Mucosa of rectum (tissue), 2 donors: ENCODE measurements around the gene TAX1BP1.
"Not testable (repeated sequence)": the region's sequence is repeated elsewhere in the genome, so short reads cannot be mapped to it uniquely, and the experiment has no call there.

Experiments used
- H3K27ac ChIP-seq, 2 donors: one replicate each; pipeline ENCODE4 v1.7.0; 2013; ENCODE audit warnings: inconsistent platforms in 2 of 2, low read depth in 2 of 2, low read length in 2 of 2
- H3K27me3 ChIP-seq, 2 donors: one replicate each; pipeline ENCODE4 v1.7.0; 2013; ENCODE audit warnings: low read length in 2 of 2; ENCODE audit not compliant: control insufficient read depth in 2 of 2, insufficient read depth in 2 of 2
- H3K36me3 ChIP-seq, 2 donors: one replicate each; pipeline ENCODE4 v1.7.0; 2013; ENCODE audit warnings: low read length in 2 of 2; ENCODE audit not compliant: control insufficient read depth in 2 of 2, insufficient read depth in 2 of 2
- H3K4me1 ChIP-seq, 2 donors: one replicate each; pipeline ENCODE4 v1.7.0; 2013; ENCODE audit warnings: low read length in 2 of 2, mild to moderate bottlenecking in 1 of 2; ENCODE audit not compliant: control insufficient read depth in 2 of 2, insufficient read depth in 2 of 2
- H3K4me3 ChIP-seq, 2 donors: one replicate each; pipeline ENCODE4 v1.7.0; 2013; ENCODE audit warnings: low read length in 2 of 2
- H3K9ac ChIP-seq, 2 donors: one replicate each; pipeline ENCODE4 v1.7.0; 2013; ENCODE audit warnings: low read length in 2 of 2, low read depth in 1 of 2, mild to moderate bottlenecking in 1 of 2
- H3K9me3 ChIP-seq, 2 donors: one replicate each; pipeline ENCODE4 v1.7.0; 2013; ENCODE audit warnings: low read length in 2 of 2; ENCODE audit not compliant: control insufficient read depth in 2 of 2
- donor health status: healthy.
- donor health status: Normal muscosa, but diverticular disease.

The TAX1BP1 gene

DNA sequence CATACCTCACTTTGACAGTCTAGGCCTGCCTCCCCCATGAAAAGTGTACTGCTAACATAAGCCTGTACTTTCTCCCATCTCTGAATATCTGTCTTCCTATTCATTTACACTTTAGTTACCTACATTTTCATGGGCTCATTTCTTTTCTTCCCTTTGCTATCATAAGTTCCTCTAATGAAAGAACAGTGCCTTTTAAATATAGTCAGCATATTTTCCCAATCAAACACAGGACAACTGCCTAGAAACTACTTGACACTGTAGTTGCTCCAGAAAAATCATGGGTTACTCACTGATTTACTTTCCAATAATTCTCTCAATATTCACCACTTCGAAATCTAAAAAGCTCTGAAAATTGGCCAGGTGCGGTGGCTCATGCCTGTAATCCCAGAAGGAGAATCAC, 2.8 kb upstream of the TAX1BP1 start:
- Histone ChIP-seq H3K9me3 (no peaks in the 10 kb centered on the region), H3K4me1 (peaks cover 13 to 29% of the 10 kb centered on the region in 2 donors), H3K27ac (no peak overlapping the region), H3K27me3 (no peaks in the 10 kb centered on the region), H3K4me3 (no peak overlapping the region), H3K9ac (no peak overlapping the region), H3K36me3 (no peaks in the 10 kb centered on the region)

DNA sequence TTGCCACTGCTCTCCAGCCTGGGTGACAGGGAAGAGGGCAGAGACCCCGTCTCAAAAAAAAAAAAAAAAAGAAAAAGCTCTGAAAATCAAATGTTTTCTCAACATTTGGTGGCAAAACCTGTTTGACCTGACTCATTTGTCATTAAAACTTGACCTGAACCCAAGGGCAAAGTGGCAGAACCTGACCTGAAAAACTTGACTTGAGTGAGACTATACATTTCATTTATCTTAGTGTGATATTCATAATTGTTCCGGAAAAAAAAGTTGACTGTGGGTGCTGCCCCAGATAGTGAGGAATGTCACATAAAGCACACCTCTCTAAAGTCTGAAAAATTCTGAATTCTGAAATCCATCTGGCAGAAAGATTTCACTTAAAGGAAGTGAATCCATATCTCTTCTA, 2.3 kb upstream of the TAX1BP1 start:
- H3K9ac ChIP-seq = no peak overlapping the region
- H3K4me3 ChIP-seq = no peak overlapping the region
- peaks cover 13 to 32% of the 10 kb centered on the region in 2 donors for H3K4me1 ChIP-seq
- no peak overlapping the region for H3K27ac ChIP-seq
- no peaks in the 10 kb centered on the region for H3K9me3 ChIP-seq
- H3K27me3 ChIP-seq = no peaks in the 10 kb centered on the region
- no peaks in the 10 kb centered on the region for H3K36me3 ChIP-seq

DNA sequence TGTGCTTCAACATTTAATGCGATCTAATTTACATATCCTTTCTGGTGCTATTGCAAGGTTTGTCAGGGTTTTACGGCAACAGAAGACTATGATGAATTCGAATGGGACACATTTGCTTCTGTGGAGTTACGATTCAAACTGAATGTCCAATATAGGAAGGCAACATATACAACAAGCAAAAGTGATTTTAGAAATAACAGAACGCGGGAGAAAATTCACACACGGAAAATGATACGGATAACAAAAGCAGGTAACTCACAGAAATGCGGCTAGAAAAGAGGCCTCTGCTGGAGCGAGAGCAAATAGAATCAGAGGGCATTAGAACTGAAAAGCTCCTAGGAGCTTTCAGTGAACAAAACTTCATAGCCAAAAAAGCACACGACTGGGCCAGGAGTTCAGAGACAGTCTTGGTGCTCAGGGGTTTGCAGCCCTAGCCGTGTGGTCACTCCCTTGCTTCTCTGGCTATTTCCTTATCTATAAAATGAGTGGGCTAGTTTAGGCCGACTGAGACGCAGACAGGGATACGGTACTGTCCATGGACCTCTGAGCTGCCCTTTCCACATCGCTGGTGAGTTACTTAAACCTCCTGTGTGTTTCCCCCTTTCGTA, 557 bp upstream of the TAX1BP1 start:
- Histone ChIP-seq H3K27ac (peak overlapping the region; percentile 100), H3K27me3 (no peaks in the 10 kb centered on the region), H3K4me1 (peaks cover 13 to 34% of the 10 kb centered on the region in 2 donors), H3K4me3 (peak overlapping the region; percentile 85 to 99), H3K9ac (peak overlapping the region; percentile 100), H3K36me3 (no peaks in the 10 kb centered on the region), H3K9me3 (no peaks in the 10 kb centered on the region)

DNA sequence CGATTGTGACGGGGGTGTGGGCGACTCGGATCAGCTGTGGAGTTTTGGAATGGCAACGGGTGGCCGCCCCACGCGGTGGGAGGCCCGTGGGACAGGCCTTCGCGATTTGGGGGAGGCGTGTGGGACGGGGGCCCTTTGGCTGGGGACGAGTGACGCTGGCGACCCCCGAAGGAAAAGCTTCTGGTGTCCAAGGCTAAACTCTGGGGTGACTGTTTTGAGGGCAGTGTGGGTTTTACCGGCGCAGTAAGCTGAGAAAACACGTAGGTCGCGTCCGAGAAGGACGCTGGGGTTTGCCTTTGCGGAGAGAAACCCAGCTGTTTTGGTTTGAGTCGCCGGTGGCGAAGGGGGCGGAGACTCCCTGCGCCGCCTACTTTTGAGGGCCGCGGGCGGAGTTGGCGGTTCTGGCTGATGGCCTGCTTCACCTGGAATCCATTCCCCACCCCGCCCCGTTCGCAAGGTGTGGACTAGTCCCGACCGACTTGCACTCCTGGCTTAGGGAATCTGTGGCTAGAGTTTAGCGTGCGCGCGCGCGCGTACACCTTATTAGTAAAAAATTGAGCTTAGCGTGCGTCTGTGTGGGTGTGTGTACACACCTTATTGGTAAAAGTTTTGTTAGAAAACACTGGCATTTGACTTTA, 606 bp downstream of the TAX1BP1 start:
- H3K9ac ChIP-seq = peak overlapping the region; percentile 100
- H3K27ac ChIP-seq = peak overlapping the region; percentile 100
- H3K27me3 ChIP-seq = no peaks in the 10 kb centered on the region
- no peaks in the 10 kb centered on the region for H3K9me3 ChIP-seq
- peaks cover 16 to 38% of the 10 kb centered on the region in 2 donors for H3K4me1 ChIP-seq
- no peaks in the 10 kb centered on the region for H3K36me3 ChIP-seq
- H3K4me3 ChIP-seq = peak overlapping the region; percentile 85 to 99

DNA sequence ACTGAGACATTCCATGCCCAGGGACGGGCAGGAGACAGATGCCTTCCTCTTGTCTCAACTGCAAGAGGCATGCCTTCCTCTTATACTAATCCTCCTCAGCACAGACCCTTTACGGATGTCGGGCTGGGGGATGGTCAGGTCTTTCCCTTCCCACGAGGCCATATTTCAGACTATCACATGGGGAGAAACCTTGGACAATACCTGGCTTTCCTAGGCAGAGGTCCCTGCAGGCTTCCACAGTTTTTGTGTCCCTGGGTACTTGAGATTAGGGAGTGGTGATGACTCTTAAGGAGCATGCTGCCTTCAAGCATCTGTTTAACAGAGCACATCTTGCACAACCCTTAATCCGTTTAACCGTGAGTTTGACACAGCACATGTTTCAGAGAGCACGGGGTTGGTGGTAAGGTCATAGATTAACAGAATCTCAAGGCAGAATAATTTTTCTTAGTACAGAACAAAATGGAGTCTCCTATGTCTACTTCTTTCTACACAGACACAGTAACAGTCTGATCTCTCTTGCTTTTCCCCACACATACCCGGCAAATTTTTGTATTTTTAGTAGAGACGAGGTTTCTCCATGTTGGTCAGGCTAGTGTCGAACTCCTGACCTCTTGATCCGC, 2.2 kb downstream of the TAX1BP1 start:
- not testable (repeated sequence) for H3K9ac ChIP-seq, H3K27ac ChIP-seq, H3K9me3 ChIP-seq, H3K27me3 ChIP-seq, H3K4me3 ChIP-seq, H3K36me3 ChIP-seq
- peaks cover 14 to 33% of the 10 kb centered on the region in 2 donors for H3K4me1 ChIP-seq

DNA sequence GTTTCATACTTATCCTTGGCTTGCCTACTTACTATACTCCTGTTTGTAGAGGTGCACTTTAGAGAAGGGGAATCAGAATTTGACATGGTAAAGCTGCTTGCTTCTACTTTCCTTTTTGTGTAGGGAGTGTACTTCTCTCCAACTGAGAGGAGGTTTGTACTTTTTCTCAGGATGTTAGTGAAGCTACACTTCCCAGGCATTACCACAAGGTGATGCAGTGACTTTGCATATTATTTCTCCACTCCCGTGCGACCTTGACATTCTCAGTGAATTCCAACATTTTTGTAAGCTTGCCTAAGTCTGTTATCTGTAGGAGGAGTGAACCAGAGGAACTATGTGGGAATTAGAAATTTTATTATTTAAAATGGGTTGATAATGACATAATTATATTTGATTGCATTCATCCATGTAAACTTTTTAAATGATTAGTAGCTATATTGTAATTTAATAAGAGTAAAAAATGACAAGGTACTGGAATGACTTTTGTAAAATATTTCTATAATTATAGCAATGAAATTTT, 5.2 kb downstream of the TAX1BP1 start:
- H3K9ac ChIP-seq = peak overlapping the region in 1 of 2 donors; percentile 43
- peak overlapping the region; percentile 10 to 22 for H3K27ac ChIP-seq
- no peaks in the 10 kb centered on the region for H3K27me3 ChIP-seq
- peaks cover 10 to 12% of the 10 kb centered on the region in 2 donors for H3K4me1 ChIP-seq
- peaks cover 14 to 17% of the 10 kb centered on the region in 2 donors for H3K36me3 ChIP-seq
- H3K9me3 ChIP-seq = no peaks in the 10 kb centered on the region
- H3K4me3 ChIP-seq = no peak overlapping the region

DNA sequence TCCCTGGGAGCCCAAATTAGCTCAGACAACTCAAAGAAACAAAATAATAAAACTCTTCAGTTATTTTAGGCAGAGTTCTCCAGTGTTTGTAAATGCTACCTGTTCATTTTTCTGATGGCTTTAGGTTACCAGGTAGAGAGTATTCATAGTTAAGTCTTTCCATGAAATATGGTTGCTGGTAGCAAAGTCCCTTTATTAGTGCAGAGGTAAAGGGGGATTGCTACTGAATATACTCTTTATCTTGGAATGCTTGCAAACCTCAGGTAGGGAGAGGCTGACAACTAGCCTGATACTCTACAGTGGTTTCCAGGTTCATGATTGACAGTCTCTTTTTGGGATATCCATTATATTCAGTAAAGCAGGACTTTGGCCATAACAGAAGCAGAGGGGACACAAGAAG, 6.5 kb downstream of the TAX1BP1 start:
- Histone ChIP-seq H3K27ac (no peak overlapping the region), H3K9me3 (no peaks in the 10 kb centered on the region), H3K4me3 (no peak overlapping the region), H3K27me3 (no peaks in the 10 kb centered on the region), H3K4me1 (peaks cover 6 to 12% of the 10 kb centered on the region in 2 donors), H3K9ac (no peak overlapping the region), H3K36me3 (peaks cover 20 to 24% of the 10 kb centered on the region in 2 donors)

DNA sequence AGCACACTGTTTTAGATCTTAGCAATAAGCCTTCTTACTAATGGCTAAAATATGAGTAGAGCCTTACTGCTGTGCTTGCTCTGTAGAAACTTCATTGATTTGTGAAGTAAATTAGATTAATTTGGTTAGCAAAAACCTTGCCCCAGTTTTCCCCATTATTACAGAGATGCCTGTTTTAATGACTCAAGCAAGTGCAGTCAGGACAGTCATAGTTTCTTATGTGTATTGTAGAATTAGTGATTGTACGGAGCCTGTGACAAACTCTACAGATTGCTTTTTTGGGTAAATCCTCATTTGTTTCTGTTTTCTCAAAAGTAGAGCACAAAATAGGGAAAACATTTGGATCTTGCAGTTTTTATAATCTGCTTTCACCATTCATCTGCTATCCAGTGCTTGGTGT, 7.0 kb downstream of the TAX1BP1 start:
- H3K9me3 ChIP-seq = no peaks in the 10 kb centered on the region
- no peak overlapping the region for H3K4me3 ChIP-seq
- no peaks in the 10 kb centered on the region for H3K27me3 ChIP-seq
- peaks cover 6 to 12% of the 10 kb centered on the region in 2 donors for H3K4me1 ChIP-seq
- H3K36me3 ChIP-seq = peaks cover 20 to 24% of the 10 kb centered on the region in 2 donors
- H3K27ac ChIP-seq = no peak overlapping the region
- no peak overlapping the region for H3K9ac ChIP-seq

DNA sequence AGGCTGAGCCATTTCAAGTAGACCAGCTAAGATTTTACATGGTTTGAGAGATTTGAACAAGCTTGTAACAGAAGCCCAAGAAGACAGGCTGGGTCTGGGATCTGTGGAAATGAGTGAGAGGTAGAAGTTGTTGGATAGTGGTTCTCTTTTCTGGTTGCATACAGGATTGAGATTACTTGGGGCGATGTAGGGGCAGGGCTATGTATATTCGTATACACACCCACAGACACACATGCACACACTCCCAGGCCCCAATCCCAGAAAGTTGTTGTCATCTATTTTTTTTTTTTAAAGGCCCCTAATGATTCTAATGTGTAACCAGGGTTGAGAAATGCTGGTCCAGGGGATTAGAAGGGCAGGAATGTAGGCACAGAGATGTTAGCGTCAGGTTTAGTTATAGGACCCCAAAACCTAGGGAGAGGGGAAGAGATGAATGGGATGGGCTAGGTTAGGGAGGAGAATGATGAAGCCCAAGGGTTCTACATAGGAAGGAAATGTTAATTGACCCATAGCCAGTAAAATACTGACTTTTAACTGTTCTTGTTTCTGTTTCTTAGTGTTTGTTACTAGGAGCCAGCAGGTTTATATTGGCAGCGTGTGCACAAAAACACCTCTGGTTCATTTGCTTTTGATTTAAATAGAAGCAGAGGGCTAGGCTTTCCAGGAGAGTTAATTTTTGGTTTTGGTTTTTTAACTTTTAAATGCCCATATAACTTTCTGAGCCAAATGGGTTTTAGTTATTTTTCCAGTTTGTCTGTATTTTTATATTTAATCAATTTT, 7.8 kb downstream of the TAX1BP1 start:
- H3K4me1 ChIP-seq = peaks cover 6 to 8% of the 10 kb centered on the region in 2 donors
- H3K36me3 ChIP-seq = peaks cover 20 to 27% of the 10 kb centered on the region in 2 donors
- no peak overlapping the region for H3K4me3 ChIP-seq
- no peaks in the 10 kb centered on the region for H3K27me3 ChIP-seq
- H3K27ac ChIP-seq = no peak overlapping the region
- no peak overlapping the region for H3K9ac ChIP-seq
- H3K9me3 ChIP-seq = no peaks in the 10 kb centered on the region
